NOMO-1 treated with DMSO at 0.1 percent for 48 hours (cell line): ENCODE measurements around the gene PRSS38.

ENCODE experiments used
- DNase-seq: peaks from one replicate; lab custom pipeline; 2025; ENCODE audit not compliant: unreplicated experiment; lab: John Stamatoyannopoulos, UW

Gene PRSS38

DNA sequence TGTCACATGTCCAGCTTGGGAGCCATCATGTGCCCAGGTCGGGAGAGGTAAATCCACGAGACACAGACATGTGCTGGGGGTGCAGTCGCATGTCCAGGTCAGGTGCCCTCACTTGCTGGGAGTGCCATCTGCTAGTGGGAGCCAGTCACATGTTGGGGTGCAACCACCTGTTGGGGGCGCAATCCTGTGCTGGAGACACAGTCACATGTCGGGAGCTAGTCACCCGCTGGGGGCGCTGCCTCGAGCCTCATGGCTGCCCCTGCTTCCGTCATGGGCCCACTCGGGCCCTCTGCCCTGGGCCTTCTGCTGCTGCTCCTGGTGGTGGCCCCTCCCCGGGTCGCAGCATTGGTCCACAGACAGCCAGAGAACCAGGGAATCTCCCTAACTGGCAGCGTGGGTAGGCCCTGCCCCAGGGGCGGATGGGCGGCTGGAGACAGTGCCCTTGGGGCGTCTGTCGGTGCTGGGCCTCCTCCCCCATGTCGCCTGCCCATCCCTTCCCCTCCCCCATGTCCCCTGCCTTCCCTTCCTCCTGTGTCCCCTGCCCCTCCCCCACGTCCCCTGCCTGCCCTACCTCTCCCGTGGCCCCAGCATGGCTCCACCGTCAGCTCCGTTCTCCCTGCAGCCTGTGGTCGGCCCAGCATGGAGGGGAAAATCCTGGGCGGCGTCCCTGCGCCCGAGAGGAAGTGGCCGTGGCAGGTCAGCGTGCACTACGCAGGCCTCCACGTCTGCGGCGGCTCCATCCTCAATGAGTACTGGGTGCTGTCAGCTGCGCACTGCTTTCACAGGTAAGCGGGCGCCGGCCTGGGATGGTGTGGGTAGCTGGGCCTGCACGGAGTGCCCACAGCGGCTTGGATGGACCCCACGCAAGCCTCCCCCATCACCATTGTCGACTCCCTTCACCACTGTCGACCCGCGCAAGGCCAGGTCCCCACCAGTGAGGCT is at the start of gene PRSS38:
Gene PRSS38, plus strand, starts transcription at position 208 of the 942 bp plus-strand sequence. Its CDS starts 42 bp downstream, at position 250.
- no peak for DNase-seq

GRCh38 chr1:227766015-227766634 is 49.4 kb upstream of the PRSS38 start:
- DNase-seq, result peak; percentile 11

DNA sequence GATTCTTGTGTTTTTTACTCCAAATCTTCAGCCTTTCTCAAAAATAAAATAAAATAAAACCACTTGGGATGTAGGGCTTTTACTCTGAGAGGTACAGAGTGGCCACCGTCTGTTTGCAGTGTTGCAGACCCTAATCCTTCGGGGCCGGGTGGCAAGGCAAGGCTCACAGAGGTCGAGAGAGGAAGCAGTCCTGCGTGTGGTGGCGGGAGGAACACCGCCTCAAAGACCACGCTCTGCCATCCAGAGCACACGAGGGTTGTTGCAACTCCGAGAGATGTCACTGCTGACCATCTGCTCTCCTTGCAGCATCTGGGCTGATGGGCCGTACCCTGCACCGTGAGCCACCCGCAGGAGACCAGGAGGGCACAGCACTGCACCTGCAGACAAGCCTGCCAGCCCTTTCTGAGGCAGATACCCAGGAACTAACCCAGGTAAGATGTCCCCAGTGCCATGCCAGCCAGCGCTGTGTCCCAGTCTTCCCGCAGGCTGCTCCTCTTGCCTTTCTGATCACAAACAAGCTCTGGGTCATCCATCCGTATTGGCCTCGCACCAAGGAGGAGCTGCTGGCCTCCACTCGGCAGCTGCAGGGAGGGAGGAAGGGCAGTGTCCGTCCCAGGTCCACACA is 48.7 kb upstream of the PRSS38 start:
- DNase-seq, result no peak

DNA sequence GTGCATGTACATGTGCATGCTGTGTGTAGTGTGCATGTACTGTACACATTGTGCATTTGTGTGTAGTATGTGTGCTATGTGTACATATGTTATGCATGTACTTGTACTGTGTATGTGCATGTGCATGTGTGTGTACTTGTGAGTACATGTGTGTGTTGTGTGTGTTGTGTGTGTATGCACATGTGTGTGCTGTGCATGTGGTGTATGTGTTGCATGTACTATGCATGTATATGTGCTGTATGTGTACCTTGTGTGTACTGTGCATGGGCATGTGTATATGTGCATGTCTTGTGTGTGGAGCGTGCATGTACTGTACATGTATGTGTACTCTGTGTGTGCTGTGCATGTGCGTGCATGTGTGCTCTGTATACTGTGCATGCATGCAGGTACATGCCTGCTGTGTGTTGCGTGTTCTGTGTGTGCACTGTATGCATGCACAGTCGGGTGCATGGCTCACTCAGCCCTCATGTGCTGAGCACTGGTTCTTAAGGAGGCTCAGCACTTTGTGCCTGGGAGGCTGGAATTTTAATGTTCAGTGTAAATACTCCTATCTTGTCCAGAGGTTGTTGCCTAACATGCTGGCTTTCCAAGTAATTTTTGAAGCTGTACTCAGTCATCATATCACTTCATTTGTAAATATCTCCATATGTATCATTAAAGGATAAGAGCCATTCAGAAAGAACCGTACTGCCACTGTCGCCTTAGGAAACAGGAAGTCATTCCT is 47.9 kb upstream of the PRSS38 start:
- no peak for DNase-seq

DNA sequence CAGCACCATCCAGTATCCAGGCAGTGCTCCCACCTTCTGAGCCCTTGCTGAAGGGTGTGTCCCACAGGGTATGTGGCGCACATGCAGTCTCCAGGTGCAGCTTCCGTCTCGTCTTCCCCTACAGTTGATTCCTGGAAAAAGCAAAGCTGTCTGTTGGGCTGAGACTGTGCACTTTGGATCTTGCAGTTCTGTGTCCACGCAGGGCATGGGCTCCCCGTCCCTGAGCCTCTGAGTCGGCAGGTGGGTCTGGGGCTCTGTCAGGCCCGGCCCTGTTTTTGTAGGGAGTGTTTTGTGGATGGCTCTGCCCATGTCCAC is 47.4 kb upstream of the PRSS38 start:
- no peak for DNase-seq

DNA sequence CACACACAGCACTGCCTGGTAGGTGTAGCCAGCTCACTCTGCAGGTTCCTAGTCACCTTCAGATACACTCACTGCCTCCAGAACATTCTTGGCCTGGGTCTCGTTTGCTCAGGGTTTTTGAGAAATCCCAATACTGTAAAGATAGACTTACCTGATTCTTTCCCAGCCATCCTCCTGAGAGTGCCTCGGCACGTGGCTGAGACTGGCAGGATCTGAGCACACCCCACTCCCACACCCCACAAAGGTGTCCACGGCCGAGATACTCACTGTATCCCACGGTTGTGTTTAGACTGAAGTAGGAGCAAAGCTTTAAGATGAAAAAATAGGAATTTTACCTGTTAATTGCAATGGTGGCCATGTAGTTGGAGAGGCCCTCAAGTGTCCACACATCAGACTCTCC is 46.8 kb upstream of the PRSS38 start:
- DNase-seq, result no peak

- no peak for DNase-seq
Observed at GRCh38 chr1:227769047-227769935, 46.2 kb upstream of the PRSS38 start.

DNA sequence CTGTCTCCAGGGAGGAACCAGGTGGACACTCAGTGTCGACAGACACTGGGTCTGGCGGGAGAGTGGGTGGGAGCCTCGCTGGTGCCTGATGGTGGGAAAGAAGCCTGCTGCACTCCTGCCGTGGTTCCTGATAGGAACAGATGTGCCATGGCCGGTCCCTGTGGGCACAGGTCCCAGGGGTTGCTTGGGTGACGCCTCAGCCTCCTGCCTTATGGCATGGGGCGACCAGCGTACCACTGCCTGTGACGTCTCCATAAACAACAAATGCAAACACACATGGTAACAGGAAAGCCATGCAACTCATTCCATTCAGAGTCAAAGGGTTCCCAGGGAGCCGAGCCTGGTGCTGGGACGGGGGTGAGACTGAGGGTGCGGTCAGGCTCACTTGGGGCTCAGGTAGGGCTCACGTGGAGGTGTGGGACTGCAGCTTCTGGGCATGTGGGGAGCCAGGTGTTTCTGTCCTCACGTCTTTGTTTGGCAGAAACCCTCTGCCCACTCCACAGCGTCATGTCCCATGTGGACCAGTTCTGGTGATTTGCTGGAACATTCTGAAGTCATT is 45.5 kb upstream of the PRSS38 start:
- DNase-seq, result no peak

DNA sequence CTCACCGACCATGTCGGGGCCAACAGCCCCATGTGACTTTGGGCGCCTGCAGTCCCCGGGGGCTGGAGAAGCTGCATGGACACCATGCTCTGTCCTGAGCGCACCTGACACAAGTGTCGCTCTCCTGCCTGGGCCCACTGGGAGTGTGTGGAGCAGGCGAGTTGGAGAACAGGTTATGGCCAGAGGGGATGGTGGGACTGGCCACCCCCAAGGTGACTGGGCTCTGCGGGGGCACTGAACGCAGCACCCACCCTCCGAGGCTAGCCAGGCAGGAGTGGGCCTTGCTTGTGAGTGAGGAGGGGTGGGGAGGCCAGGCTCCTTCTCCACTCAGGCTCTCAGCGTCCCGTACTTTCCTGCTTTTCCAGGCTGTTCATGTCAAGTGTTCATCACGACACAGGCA is 44.7 kb upstream of the PRSS38 start:
- no peak for DNase-seq

GRCh38 chr1:227771326-227771725 is 44.1 kb upstream of the PRSS38 start:
- no peak for DNase-seq

DNA sequence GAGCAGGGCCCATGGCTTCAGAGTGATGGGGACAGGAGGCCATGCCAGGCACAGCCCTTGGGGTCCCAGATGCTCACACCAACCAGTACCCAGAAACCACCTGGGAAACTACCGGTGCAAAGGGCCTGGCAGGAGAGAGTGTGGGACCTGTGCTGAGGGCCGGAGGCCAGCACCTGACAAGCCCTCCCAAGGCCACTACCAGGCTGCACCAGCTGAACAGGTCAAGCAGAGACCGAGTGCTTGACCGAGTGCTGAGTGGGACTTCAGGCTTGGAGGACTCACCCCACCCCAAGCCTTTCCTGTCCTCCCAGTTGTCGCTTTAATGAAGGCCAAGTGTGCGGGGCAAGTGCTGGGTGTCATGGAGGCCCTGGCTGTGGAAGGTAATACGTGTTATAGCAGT is 43.7 kb upstream of the PRSS38 start:
- no peak for DNase-seq

- no peak for DNase-seq
Observed at GRCh38 chr1:227773558-227773957, 41.9 kb upstream of the PRSS38 start.

DNA sequence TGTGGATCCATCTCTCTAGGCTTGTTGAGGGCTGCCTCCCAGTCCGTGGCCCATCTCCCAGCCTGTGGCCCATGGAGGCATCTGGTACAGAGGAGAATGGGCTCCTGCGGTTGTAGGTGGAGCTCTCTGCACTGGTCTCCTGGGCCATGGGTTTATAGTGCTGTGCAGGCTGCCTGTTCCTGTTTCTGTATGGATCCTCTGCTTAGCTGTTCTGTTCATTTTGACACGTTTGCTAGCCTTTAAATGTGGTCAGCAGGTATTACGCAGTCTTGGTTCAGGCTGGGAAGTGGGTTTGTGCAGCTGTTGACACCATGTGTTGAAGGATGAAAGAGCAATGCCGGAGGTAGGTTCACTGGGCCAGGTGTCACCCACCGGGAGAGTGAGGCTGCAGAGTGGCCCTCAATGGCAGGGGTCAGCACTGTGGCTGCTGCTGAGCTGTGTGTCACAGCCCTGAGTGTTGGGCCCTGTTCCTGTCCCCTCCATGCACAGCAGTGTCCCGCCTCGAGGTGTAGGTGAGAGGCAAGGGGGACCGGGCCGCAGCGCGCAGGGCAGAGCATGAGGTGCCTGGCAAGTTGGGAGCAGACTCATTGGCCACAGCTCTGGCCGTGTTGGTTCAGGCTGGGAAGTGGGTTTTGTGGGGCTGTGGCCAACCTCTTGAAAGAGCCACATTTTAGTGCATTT is 41.3 kb upstream of the PRSS38 start:
- DNase-seq, result no peak

DNA sequence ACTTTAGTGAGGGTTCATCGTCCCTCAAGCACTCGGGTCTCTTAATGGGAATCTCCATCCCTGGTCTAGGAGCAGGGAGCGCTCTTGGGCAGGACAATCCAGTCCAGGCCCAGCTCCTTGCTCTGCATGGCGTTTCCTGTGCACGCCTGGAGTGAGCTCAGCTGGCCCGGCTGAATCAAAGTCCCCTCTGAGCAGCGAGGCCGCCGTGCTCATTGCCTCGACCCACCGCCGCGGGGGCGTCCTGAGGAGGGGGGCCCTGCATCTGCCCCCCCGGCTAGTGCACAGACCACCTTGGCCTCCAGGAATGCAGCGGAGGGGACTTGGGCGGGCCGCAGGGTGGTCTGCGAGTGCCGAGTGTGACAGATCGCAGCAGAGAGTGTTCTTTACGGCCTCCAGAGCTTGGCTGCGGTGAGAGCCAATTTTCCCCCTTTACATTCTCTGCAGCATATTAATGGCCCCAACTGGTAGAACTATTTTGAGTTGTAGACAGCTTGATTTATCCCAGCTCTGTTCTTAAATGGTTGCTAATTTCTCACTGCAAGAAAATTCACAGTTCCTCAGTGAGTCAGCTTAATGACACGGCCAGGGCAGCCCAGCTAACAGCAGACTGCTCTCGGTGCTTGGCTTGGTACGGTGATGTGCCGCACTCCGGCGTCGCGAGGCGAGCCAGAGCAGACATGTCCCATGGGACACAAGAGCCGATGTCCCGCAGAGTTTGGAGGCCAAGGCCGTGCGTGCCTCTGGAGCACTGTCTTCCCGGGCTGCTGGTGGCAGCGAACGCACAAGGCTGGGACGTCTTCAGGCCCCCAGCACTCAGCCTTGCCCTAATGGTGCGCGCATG is 40.4 kb upstream of the PRSS38 start:
- DNase-seq, result no peak

DNA sequence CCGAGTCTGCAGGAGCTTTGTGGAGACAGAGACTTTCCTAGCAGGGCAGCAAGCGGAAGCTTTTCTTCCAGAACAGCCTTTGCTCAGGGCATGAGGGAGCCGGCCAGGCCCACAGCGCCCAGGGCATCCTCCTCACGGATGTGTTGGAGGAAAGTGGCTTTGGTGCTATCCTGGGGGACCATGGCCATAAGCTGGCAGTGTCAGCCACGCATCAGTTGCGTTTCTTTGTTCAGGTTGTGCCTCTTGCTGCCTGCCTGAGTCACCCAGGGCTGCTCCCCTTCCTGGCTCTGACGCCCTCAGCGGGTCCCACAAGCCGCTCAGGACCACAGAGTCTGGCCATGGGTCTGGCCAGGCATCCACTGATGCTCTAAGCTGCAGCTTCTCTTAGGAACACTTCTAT is 39.6 kb upstream of the PRSS38 start:
- DNase-seq, result no peak

DNA sequence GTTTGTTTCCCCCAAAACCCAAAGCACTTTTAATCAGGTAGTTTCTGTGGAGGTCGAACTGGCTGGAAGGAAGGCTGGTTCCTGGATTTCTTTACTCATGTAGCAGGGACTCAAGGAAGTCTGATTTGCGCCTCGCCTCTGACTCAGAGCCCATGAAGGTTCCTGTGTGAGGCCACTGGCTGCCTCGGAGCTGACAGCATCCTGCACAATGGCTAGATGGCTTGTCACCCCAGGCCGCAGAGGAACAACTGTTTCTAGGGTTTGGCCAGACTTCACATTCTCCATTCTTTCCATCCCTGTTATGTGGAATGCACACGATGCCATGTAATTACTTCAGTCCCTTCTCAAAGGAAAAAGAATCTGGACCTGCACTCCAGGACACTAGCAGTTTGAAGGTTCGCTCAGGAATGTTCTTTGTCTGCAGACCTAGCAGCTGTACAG is 39.1 kb upstream of the PRSS38 start:
- DNase-seq, result no peak

- DNase-seq, result no peak
Observed at GRCh38 chr1:227777156-227777555, 38.3 kb upstream of the PRSS38 start.

GRCh38 chr1:227777646-227778045 is 37.8 kb upstream of the PRSS38 start:
- no peak for DNase-seq
